GM12892 (cell line): ENCODE results near the gene POLN.

Experiments used
- POLR2A ChIP-seq: IDR thresholded peaks from 2 replicates; pipeline ENCODE4 v1.6.1; 2011; ENCODE audit warnings: low read depth, low read length, control low read depth
- TAF1 ChIP-seq: IDR thresholded peaks from 2 replicates; pipeline ENCODE4 v1.6.1; 2011; ENCODE audit warnings: low read depth, mild to moderate bottlenecking, control low read depth, low read length, borderline replicate concordance

- TF ChIP-seq TAF1 (no peak), POLR2A (no peak)
Observed at GRCh38 chr4:2284934-2285612, 43.2 kb upstream of the POLN start.
